ENCODE measurements around the gene FILIP1L. TPM values are rescaled to one million over a fixed set of nuclear protein-coding genes. Genes with fewer than 3 reads are reported as not detected.

Gene FILIP1L
- polyA plus RNA-seq, 3 donors: 0.13 to 0.40 (median 0.25) TPM

- Histone ChIP-seq H3K9ac (ENCODE audit: insufficient read depth, low read length, poor library complexity, severe bottlenecking) (no peak overlapping the region), H3K27ac (ENCODE audit: low read depth in 1 of 2, low read length in 2 of 2) (no peak overlapping the region), H3K4me3 (replicated peaks in 1 of 3; ENCODE audit: low read depth in 2 of 3, low read length in 3 of 3) (no peak overlapping the region), H3K9me3 (replicated peaks in 1 of 2; ENCODE audit: control insufficient read depth in 1 of 2, insufficient read depth in 1 of 2, low read length in 2 of 2) (no peaks in the 10 kb centered on the region), H3K36me3 (replicated peaks in 1 of 2; ENCODE audit: control insufficient read depth in 1 of 2, insufficient read depth in 2 of 2, low read length in 2 of 2) (no peaks in the 10 kb centered on the region), H3K4me2 (replicated peaks; ENCODE audit: extremely low read depth, low read length, poor library complexity, severe bottlenecking) (no peak overlapping the region), H4K20me1 (ENCODE audit: insufficient read depth, low read length) (no peaks in the 10 kb centered on the region), H3K79me2 (ENCODE audit: insufficient read depth, low read length) (no peaks in the 10 kb centered on the region), H3K27me3 (ENCODE audit: control insufficient read depth in 2 of 2, insufficient read depth in 2 of 2, low read length in 2 of 2) (no peaks in the 10 kb centered on the region), H3K4me1 (ENCODE audit: control insufficient read depth in 1 of 2, insufficient read depth in 2 of 2, low read length in 2 of 2) (no peaks in the 10 kb centered on the region), H2AFZ (ENCODE audit: insufficient read depth, low read depth, low read length, poor library complexity, severe bottlenecking) (no peak overlapping the region)
- no peak for DNase-seq
- Mint-ChIP-seq H3K27ac (no peak overlapping the region), H3K9me3 (peaks cover 0 to 2% (median 0%) of the 10 kb centered on the region in 7 donors), H3K4me1 (peaks cover 1% of the 10 kb centered on the region), H3K27me3 (ENCODE audit: low read depth in 3 of 3) (no peaks in the 10 kb centered on the region), H3K36me3 (no peaks in the 10 kb centered on the region), H3K4me3 (no peak overlapping the region)
- TF ChIP-seq CTCF (IDR thresholded peaks at IDR 0.05): no peak
- intact Hi-C loops (cut with micrococcal nuclease): no loop called here
Measured at GRCh38 chr3:99984139-99984538, 130.2 kb downstream of the FILIP1L start.

DNA sequence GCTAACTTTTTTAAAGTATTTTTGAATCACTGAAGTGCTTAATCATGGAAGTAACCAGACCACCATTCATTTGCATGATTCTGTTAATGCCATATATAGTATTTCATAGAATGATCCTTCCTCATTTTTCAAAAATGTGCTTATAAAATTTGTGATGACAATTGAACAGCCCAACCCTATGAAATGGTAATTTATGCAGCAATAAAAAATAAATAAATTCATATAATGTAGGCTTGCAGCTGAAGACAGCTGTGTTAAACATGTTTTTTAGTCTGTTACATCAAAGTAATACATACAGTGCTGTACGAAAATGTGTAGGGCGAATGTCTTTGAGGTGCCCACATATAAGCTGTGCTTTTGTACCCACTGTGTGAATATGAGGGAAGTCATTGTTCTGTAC is 131.7 kb downstream of the FILIP1L start:
- no peaks in the 10 kb centered on the region for H3K36me3 Mint-ChIP-seq
- no peaks in the 10 kb centered on the region for H3K36me3 ChIP-seq (replicated peaks in 1 of 2; ENCODE audit: control insufficient read depth in 1 of 2, insufficient read depth in 2 of 2, low read length in 2 of 2)
- no peaks in the 10 kb centered on the region for H3K4me1 ChIP-seq (ENCODE audit: control insufficient read depth in 1 of 2, insufficient read depth in 2 of 2, low read length in 2 of 2)
- no peak overlapping the region for H3K4me2 ChIP-seq (replicated peaks; ENCODE audit: extremely low read depth, low read length, poor library complexity, severe bottlenecking)
- no peak for DNase-seq
- H3K27ac ChIP-seq (ENCODE audit: low read depth in 1 of 2, low read length in 2 of 2): no peak overlapping the region
- H3K4me3 Mint-ChIP-seq: no peak overlapping the region
- no peaks in the 10 kb centered on the region for H4K20me1 ChIP-seq (ENCODE audit: insufficient read depth, low read length)
- H3K27ac Mint-ChIP-seq: no peak overlapping the region
- no peak overlapping the region for H3K4me3 ChIP-seq (replicated peaks in 1 of 3; ENCODE audit: low read depth in 2 of 3, low read length in 3 of 3)
- no peak overlapping the region for H3K9ac ChIP-seq (ENCODE audit: insufficient read depth, low read length, poor library complexity, severe bottlenecking)
- no peak overlapping the region for H2AFZ ChIP-seq (ENCODE audit: insufficient read depth, low read depth, low read length, poor library complexity, severe bottlenecking)
- H3K27me3 ChIP-seq (ENCODE audit: control insufficient read depth in 2 of 2, insufficient read depth in 2 of 2, low read length in 2 of 2): no peaks in the 10 kb centered on the region
- WGBS (ENCODE audit: insufficient coverage): no CpG with 5 or more reads among the region's 2 CpGs
- peaks cover 0 to 1% (median 0%) of the 10 kb centered on the region in 3 donors for H3K27me3 Mint-ChIP-seq (ENCODE audit: low read depth in 3 of 3)
- intact Hi-C loops (cut with micrococcal nuclease): no loop called here
- H3K9me3 ChIP-seq (replicated peaks in 1 of 2; ENCODE audit: control insufficient read depth in 1 of 2, insufficient read depth in 1 of 2, low read length in 2 of 2): no peaks in the 10 kb centered on the region
- H3K9me3 Mint-ChIP-seq: peaks cover 0 to 2% (median 0%) of the 10 kb centered on the region in 7 donors
- no peaks in the 10 kb centered on the region for H3K79me2 ChIP-seq (ENCODE audit: insufficient read depth, low read length)
- no peaks in the 10 kb centered on the region for H3K4me1 Mint-ChIP-seq
- TF ChIP-seq CTCF (IDR thresholded peaks at IDR 0.05): no peak

All from CD14-positive monocyte (primary cell).